ENCODE data around the gene SMIM29.

GRCh38 chr6:34201455-34202107, 47.2 kb downstream of the SMIM29 start:
- TF ChIP-seq EZH2 (IDR thresholded peaks at IDR 0.05; ENCODE audit: low read length, unreplicated experiment) (no peak), CTCF (conservative IDR thresholded peaks at IDR 0.05; ENCODE audit: low read depth, low read length) (no peak)
